ENCODE measurements around the gene KAT8.
"Not testable (repeated sequence)": the region's sequence is repeated elsewhere in the genome, so short reads cannot be mapped to it uniquely, and the experiment has no call there.

The KAT8 gene

DNA sequence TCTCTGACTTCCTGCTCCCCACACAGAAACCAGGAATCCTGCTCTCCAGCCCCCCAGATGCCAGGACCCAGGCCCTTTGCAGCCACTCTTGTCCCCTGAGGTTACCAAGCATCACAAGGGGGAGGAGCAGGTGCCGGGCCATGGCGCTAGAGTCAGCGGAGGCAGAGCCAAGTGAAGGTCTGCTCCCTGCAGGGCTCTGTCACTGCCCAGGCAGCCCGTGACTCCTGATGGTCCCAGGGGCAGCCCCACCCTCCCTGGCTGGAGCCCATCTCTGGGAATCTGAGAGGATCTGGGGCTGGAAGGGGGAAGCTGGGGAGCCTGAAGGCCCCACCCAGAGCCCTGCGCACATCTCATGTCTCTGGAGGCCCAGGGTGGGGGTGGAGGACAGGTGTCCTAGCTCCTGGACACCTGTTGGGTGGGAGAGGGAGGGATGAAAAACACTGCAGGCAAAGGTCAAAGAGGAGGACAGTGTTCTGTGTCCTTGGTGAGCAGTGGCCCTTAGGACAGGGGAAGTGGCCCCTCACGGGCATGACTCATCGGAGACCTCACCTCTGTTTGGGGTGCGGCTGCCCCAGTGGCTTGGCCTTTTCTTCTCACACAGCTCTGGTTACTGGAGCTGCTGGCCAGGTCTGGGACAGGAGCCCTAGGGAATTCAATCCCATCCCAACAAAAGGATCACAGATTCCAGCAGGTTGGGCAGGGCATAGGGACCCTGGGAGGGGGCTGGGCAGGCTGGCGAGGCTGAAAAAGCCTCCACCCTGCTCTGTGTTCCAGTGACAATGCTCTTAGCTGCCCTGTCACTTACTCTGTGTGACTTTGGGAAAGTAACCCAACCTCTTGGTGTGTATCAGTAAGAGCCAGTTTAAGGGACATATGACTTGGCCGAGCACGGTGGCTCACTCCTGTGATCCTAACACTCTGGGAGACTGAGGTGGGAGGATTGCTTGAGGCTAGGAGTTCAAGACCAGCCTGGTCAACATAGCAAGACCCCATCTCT, 32.7 kb downstream of the KAT8 start, which contains the start of gene PRSS36:
PRSS36 (minus strand) TSS at position 173 of the 997 bp plus-strand sequence; CDS start at position 142, 31 bp downstream.
- no peak for DNase-seq

DNA sequence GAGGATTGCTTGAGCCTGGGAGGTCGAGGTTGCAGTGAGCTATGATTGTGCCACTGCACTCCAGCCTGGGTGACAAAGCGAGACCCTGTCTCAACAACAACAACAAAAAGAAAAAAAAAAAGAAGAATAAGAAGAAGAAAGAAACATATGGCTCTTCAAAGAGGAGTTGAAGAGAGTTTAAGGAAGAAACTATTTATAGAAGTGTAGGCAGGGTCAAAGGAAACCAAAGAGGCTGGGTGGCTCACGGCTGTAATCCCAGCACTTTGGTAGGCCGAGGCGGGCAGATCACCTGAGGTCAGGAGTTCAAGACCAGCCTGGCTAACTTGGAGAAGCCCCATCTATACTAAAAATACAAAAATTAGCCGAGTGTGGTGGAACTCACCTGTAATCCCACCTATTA, 33.5 kb downstream of the KAT8 start:
- DNase-seq = not testable (repeated sequence)

DNA sequence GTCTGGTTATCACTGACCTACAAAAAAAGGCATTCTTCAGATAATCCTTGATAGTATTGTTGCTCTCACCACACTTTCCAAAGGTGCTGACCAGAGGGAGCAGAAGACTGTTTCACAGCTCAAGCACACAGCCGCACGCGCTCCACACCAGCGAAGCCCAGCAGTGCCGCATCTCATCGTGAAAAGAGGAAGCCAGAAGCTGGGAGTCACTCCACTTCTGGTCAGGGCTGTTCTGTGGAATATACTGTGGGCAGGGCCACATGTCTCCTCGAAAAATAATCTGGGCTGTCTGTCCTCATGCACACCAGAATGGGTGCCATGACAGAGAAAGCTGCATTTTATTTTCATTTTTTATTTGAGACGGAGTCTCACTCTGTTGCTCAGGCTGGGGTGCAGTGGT, 39.7 kb downstream of the KAT8 start:
- DNase-seq = no peak

DNA sequence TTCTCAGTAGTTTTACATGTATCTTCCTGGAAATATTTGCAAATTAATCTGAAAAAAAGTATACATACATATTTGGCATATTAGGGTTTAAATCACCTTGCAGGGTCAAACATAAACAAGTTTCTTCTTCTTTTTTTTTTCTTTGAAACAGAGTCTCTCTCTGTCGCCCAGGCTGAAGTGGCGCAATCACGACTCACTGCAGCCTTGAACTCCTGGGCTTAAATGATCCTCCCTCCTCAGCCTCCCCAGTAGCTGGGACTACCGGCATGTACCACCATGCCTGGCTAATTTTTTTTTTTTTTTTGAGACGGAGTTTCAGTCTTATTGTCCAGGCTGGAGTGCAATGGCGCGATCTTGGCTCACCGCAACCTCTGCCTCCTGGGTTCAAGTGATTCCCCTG, 49.9 kb downstream of the KAT8 start:
- DNase-seq = no peak

GRCh38 chr16:31168848-31169247, 51.4 kb downstream of the KAT8 start:
- no peak for DNase-seq

GRCh38 chr16:31170048-31170447, 52.6 kb downstream of the KAT8 start:
- DNase-seq = not testable (repeated sequence)

DNA sequence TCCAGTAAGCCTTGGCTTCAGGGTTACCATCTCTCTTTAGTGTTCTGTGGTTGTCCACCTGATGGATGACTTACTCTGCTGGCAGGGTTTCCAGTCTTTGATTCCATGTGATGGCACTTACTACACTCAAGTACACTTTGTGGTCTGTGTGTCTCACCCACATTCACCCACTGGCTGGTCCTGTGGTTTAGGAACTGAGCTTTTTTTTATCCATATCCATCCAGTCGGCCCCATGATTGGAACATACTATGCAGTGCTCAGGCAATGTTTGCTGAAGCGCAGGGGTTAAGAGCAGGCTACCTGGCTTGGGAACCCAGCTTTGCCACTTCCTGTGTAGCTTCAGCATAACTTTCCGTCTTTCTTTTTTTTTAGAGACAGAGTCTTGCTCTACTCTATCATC, 59.7 kb downstream of the KAT8 start:
- DNase-seq = no peak

- DNase-seq = no peak
These were observed 61.8 kb downstream of the KAT8 start for GRCh38 chr16:31179219-31179746.

- peak; percentile 84 to 89 for DNase-seq
These were observed 62.4 kb downstream of the KAT8 start, which contains the start of gene FUS for GRCh38 chr16:31179747-31180459. FUS (plus strand) TSS chr16:31180139; CDS start chr16:31180215, 76 bp downstream.
